K562 (cell line): ENCODE results near the gene ABHD4. TPM values are rescaled to one million over a fixed set of nuclear protein-coding genes. Genes with fewer than 3 reads are reported as not detected.

Experiments used
- ELF2 ChIP-seq: fragments of 250-450 bp; sonication (Bioruptor Pico); IDR thresholded peaks from 2 replicates; pipeline ENCODE4 v1.5.0; 2021; ENCODE audit warnings: mild to moderate bottlenecking
- KAT2B ChIP-seq: IDR thresholded peaks from one replicate; pipeline ENCODE4 v1.6.1; 2012; ENCODE audit warnings: low read depth, mild to moderate bottlenecking, control low read depth, inconsistent platforms, low read length, moderate library complexity
- MYBL2 ChIP-seq, 2 experiments: fragments of 450-650 bp in 1 of 2; sonication (generic) in 1 of 2; formaldehyde crosslinking in 1 of 2; IDR thresholded peaks; 2 replicates each; pipeline versions ENCODE4 v1.6.1 to v1.8.1; 2017 to 2022; ENCODE audit warnings: borderline replicate concordance in 1 of 2, inconsistent platforms in 1 of 2, low read depth in 1 of 2, mild to moderate bottlenecking in 1 of 2, missing genetic modification reagents in 1 of 2, moderate library complexity in 1 of 2
- polyA plus RNA-seq, 8 experiments: library from polyadenylated mRNA; depleted of rRNA in 4 of 8; stranded (reverse) in 5 of 8; unstranded in 3 of 8; fragments of >200 nt; fragmentation: Nextera tagmentation in 2 of 8; fragmentation: Illumina TruSeq in 1 of 8; extraction: Ambion mirVana in 2 of 8; extraction: Trizol in 1 of 8; gene quantifications; 2 replicates each; pipeline versions ENCODE4 v1.2.1 to v1.2.3, GENCODE V29; 2011 to 2014; ENCODE audit warnings: inconsistent platforms in 1 of 8, missing spikeins in 1 of 8
- total RNA-seq, 7 experiments: library from RNA; depleted of rRNA in 6 of 7; stranded (reverse); fragments of >200 nt in 6 of 7; fragmentation: Illumina TruSeq in 2 of 7; extraction: Trizol in 2 of 7; gene quantifications; 2 replicates each; pipeline versions ENCODE4 v1.2.1 to v1.2.3, GENCODE V29; 2011 to 2021; ENCODE audit warnings: low replicate concordance in 1 of 7
- TF ChIP-seq, protein P1 (sequence below): fragments of 250-450 bp; sonication (Bioruptor Pico); IDR thresholded peaks from 2 replicates; pipeline ENCODE4 v1.5.0; 2021; ENCODE audit warnings: mild to moderate bottlenecking, borderline replicate concordance
- TF ChIP-seq, protein P2 (sequence below): fragments of 450-650 bp; IDR thresholded peaks from one replicate; pipeline ENCODE4 v1.6.1; 2018; ENCODE audit warnings: mild to moderate bottlenecking, moderate library complexity; ENCODE audit not compliant: partially characterized antibody

The ABHD4 gene
- total and polyA plus RNA-seq, 9 of the 15 experiments (the other 6 are each of a cell fraction or from before 2014, with no cell fraction given) = 3.6 to 12.0 (median 7.2) TPM

- no peak for TF ChIP-seq MYBL2 (IDR thresholded peaks at IDR 0.05; ENCODE audit: low read depth)
- no peak for TF ChIP-seq MYBL2 (CRISPR knock-in tag; IDR thresholded peaks at IDR 0.05; ENCODE audit: borderline replicate concordance)
- no peak for TF ChIP-seq KAT2B
- TF ChIP-seq, protein P1, sequence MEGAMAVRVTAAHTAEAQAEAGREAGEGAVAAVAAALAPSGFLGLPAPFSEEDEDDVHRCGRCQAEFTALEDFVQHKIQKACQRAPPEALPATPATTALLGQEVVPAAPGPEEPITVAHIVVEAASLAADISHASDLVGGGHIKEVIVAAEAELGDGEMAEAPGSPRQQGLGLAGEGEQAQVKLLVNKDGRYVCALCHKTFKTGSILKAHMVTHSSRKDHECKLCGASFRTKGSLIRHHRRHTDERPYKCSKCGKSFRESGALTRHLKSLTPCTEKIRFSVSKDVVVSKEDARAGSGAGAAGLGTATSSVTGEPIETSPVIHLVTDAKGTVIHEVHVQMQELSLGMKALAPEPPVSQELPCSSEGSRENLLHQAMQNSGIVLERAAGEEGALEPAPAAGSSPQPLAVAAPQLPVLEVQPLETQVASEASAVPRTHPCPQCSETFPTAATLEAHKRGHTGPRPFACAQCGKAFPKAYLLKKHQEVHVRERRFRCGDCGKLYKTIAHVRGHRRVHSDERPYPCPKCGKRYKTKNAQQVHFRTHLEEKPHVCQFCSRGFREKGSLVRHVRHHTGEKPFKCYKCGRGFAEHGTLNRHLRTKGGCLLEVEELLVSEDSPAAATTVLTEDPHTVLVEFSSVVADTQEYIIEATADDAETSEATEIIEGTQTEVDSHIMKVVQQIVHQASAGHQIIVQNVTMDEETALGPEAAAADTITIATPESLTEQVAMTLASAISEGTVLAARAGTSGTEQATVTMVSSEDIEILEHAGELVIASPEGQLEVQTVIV (CRISPR knock-in tag) = no peak
- TF ChIP-seq, protein P2, sequence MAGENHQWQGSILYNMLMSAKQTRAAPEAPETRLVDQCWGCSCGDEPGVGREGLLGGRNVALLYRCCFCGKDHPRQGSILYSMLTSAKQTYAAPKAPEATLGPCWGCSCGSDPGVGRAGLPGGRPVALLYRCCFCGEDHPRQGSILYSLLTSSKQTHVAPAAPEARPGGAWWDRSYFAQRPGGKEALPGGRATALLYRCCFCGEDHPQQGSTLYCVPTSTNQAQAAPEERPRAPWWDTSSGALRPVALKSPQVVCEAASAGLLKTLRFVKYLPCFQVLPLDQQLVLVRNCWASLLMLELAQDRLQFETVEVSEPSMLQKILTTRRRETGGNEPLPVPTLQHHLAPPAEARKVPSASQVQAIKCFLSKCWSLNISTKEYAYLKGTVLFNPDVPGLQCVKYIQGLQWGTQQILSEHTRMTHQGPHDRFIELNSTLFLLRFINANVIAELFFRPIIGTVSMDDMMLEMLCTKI = no peak
- no peak for TF ChIP-seq ELF2 (CRISPR knock-in tag)
Observed at GRCh38 chr14:22552001-22552826, 45.9 kb upstream of the ABHD4 start (continued).
